Duodenal mucosa (tissue), 2 donors: Measurements from ENCODE around the gene JAKMIP2.

Experiments
- H3K27ac ChIP-seq: one replicate; pipeline ENCODE4 v1.7.0; 2013; ENCODE audit warnings: low read depth, low read length
- H3K27me3 ChIP-seq, 2 donors: one replicate each; pipeline ENCODE4 v1.7.0; 2013; ENCODE audit warnings: low read length in 2 of 2, control low read depth in 1 of 2; ENCODE audit not compliant: insufficient read depth in 2 of 2, control insufficient read depth in 1 of 2
- H3K36me3 ChIP-seq, 2 donors: one replicate each; pipeline ENCODE4 v1.7.0; 2013; ENCODE audit warnings: low read length in 2 of 2, control low read depth in 1 of 2; ENCODE audit not compliant: insufficient read depth in 2 of 2, control insufficient read depth in 1 of 2
- H3K4me1 ChIP-seq, 2 donors: one replicate each; pipeline ENCODE4 v1.7.0; 2013; ENCODE audit warnings: low read length in 2 of 2, control low read depth in 1 of 2; ENCODE audit not compliant: insufficient read depth in 2 of 2, control insufficient read depth in 1 of 2
- H3K4me3 ChIP-seq, 2 donors: one replicate each; pipeline ENCODE4 v1.7.0; 2013; ENCODE audit warnings: low read length in 2 of 2, low read depth in 1 of 2
- H3K9ac ChIP-seq, 2 donors: one replicate each; pipeline ENCODE4 v1.7.0; 2013; ENCODE audit warnings: low read length in 2 of 2, low read depth in 1 of 2
- H3K9me3 ChIP-seq, 2 donors: one replicate each; pipeline ENCODE4 v1.7.0; 2013; ENCODE audit warnings: low read length in 2 of 2, control low read depth in 1 of 2; ENCODE audit not compliant: control insufficient read depth in 1 of 2

The JAKMIP2 gene

GRCh38 chr5:147626464-147626863, 156.1 kb downstream of the JAKMIP2 start:
- H3K4me3 ChIP-seq = no peak overlapping the region
- no peak overlapping the region for H3K27ac ChIP-seq
- no peaks in the 10 kb centered on the region for H3K27me3 ChIP-seq
- H3K9me3 ChIP-seq = no peaks in the 10 kb centered on the region
- no peak overlapping the region for H3K9ac ChIP-seq
- no peaks in the 10 kb centered on the region for H3K36me3 ChIP-seq
- no peaks in the 10 kb centered on the region for H3K4me1 ChIP-seq

GRCh38 chr5:147621016-147621415, 161.5 kb downstream of the JAKMIP2 start:
- H3K4me3 ChIP-seq = no peak overlapping the region
- H3K9ac ChIP-seq = no peak overlapping the region
- H3K27ac ChIP-seq = no peak overlapping the region
- no peaks in the 10 kb centered on the region for H3K9me3 ChIP-seq
- no peaks in the 10 kb centered on the region for H3K4me1 ChIP-seq
- H3K36me3 ChIP-seq = no peaks in the 10 kb centered on the region
- no peaks in the 10 kb centered on the region for H3K27me3 ChIP-seq

- Histone ChIP-seq H3K9ac (no peak overlapping the region), H3K27ac (no peak overlapping the region), H3K36me3 (no peaks in the 10 kb centered on the region), H3K27me3 (no peaks in the 10 kb centered on the region), H3K4me3 (no peak overlapping the region), H3K9me3 (no peaks in the 10 kb centered on the region), H3K4me1 (no peaks in the 10 kb centered on the region)
These were observed 163.1 kb downstream of the JAKMIP2 start for GRCh38 chr5:147619281-147619878.

DNA sequence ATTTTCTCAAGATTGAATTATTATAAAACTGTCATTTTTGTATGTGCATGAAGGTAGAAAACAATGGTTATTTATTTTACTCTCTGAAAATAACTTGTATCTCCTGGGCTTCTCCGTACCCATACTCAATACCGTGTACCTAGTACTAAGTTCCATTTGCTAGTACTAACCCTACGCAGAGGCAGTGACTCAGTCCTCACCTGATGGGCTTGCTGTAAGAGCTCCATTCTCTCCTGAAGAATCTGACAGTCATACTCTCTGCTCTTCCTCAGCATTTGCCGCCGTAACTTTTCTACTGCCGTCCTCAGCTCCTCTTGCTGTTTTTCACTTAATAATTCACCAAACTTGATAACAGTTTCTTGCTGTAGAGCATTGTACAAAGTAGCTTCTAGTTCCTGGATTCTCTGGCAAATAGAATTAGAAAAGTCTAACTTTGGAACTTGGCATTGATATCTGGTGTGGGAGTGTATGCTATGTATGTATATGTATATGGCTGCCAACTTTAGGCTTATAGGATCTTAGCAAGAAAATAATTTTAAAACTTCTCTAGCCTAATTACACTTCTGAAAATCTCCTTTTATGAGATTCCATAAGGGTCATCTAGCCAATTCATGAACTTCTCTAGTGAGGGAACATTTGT, 164.7 kb downstream of the JAKMIP2 start:
- Histone ChIP-seq H3K36me3 (no peaks in the 10 kb centered on the region), H3K4me3 (no peak overlapping the region), H3K9ac (no peak overlapping the region), H3K27me3 (no peaks in the 10 kb centered on the region), H3K27ac (no peak overlapping the region), H3K4me1 (no peaks in the 10 kb centered on the region), H3K9me3 (no peaks in the 10 kb centered on the region)

GRCh38 chr5:147617191-147617606, 165.3 kb downstream of the JAKMIP2 start:
- Histone ChIP-seq H3K36me3 (no peaks in the 10 kb centered on the region), H3K9ac (no peak overlapping the region), H3K9me3 (no peaks in the 10 kb centered on the region), H3K27me3 (no peaks in the 10 kb centered on the region), H3K4me1 (no peaks in the 10 kb centered on the region), H3K4me3 (no peak overlapping the region), H3K27ac (no peak overlapping the region)

- no peaks in the 10 kb centered on the region for H3K36me3 ChIP-seq
- no peaks in the 10 kb centered on the region for H3K4me1 ChIP-seq
- no peaks in the 10 kb centered on the region for H3K9me3 ChIP-seq
- no peak overlapping the region for H3K4me3 ChIP-seq
- no peaks in the 10 kb centered on the region for H3K27me3 ChIP-seq
- no peak overlapping the region for H3K27ac ChIP-seq
- no peak overlapping the region for H3K9ac ChIP-seq
These were observed 166.1 kb downstream of the JAKMIP2 start for GRCh38 chr5:147616421-147616820.

GRCh38 chr5:147613359-147613758, 169.2 kb downstream of the JAKMIP2 start:
- no peak overlapping the region for H3K27ac ChIP-seq

GRCh38 chr5:147611483-147611882, 171.0 kb downstream of the JAKMIP2 start:
- no peak overlapping the region for H3K4me3 ChIP-seq
- no peaks in the 10 kb centered on the region for H3K9me3 ChIP-seq
- H3K27me3 ChIP-seq = no peaks in the 10 kb centered on the region
- no peak overlapping the region for H3K27ac ChIP-seq
- H3K36me3 ChIP-seq = no peaks in the 10 kb centered on the region
- H3K4me1 ChIP-seq = no peaks in the 10 kb centered on the region
- H3K9ac ChIP-seq = no peak overlapping the region

More at GRCh38 chr5:147613359-147613758, 169.2 kb downstream of the JAKMIP2 start:
- no peaks in the 10 kb centered on the region for H3K4me1 ChIP-seq
- H3K36me3 ChIP-seq = no peaks in the 10 kb centered on the region
- H3K27me3 ChIP-seq = no peaks in the 10 kb centered on the region
- H3K9ac ChIP-seq = no peak overlapping the region
- no peak overlapping the region for H3K4me3 ChIP-seq
- H3K9me3 ChIP-seq = no peaks in the 10 kb centered on the region

DNA sequence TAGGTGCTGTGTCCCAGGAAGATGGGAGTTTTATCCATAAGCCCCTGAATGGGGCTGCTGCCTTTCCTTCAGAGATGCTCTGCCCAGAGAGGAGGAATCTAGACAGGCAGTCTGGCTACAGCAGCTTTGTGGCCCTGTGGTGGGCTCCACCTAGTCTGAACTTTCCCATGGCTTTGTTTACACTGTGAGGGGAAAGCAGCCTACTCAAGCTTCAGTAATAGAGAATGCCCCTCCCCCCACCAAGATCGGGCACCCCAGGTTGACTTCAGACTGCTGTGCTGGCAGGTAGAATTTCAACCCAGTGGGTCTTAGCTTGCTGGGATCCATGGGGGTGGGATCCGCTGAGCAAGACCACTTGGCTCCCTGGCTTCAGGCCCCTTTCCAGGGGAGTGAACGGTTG, 171.7 kb downstream of the JAKMIP2 start:
- Histone ChIP-seq H3K4me1 (no peaks in the 10 kb centered on the region), H3K27ac (no peak overlapping the region), H3K9ac (no peak overlapping the region), H3K27me3 (no peaks in the 10 kb centered on the region), H3K4me3 (no peak overlapping the region), H3K36me3 (no peaks in the 10 kb centered on the region), H3K9me3 (no peaks in the 10 kb centered on the region)

GRCh38 chr5:147601652-147602051, 180.9 kb downstream of the JAKMIP2 start:
- Histone ChIP-seq H3K9ac (no peak overlapping the region), H3K9me3 (no peaks in the 10 kb centered on the region), H3K4me1 (no peaks in the 10 kb centered on the region), H3K4me3 (no peak overlapping the region), H3K36me3 (no peaks in the 10 kb centered on the region), H3K27me3 (no peaks in the 10 kb centered on the region), H3K27ac (no peak overlapping the region)
